ENCODE results near the gene ZBED5.
"Not testable (repeated sequence)": the region's sequence is repeated elsewhere in the genome, so short reads cannot be mapped to it uniquely, and the experiment has no call there.

ZBED5 gene

DNA sequence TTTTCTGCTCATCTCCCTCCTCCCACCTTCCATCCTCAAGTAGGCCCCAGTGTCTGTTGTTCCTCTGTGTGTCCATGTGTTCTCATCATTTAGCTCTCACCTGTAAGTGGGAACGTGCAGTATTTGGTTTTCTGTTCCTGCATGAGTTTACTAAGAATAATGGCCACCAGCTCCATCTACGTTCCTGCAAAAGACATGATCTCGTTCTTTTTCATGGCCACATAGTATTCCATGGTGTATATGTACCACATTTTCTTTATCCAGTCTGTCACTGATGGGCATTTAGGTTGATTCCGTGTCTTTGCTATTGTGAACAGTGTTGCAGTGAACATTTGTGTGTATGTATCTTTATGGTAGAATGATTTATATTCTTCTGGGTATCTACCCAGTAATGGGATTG is 21.0 kb downstream of the ZBED5 start:
- not testable (repeated sequence) for DNase-seq

GRCh38 chr11:10829139-10829538 is 28.7 kb downstream of the ZBED5 start:
- DNase-seq, result no peak

DNA sequence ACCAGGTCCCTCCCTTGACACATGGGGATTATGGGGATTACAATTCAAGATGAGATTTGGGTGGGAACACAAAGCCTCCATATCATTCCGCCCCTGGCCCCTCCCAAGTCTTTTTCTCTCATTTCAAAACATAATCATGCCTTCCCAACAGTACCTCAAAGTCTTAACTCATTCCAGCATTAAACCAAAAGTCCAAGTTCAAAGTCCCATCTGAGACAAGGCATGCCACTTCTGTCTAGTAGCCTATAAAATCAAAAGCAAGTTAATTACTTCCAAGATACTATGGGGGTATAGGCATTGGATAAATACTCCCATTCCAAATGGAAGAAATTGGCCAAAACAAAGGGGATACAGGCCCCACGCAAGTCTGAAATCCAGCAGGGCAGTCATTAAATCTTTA is 29.5 kb downstream of the ZBED5 start:
- no peak for DNase-seq

GRCh38 chr11:10824888-10825287 is 33.0 kb downstream of the ZBED5 start:
- no peak for DNase-seq

DNA sequence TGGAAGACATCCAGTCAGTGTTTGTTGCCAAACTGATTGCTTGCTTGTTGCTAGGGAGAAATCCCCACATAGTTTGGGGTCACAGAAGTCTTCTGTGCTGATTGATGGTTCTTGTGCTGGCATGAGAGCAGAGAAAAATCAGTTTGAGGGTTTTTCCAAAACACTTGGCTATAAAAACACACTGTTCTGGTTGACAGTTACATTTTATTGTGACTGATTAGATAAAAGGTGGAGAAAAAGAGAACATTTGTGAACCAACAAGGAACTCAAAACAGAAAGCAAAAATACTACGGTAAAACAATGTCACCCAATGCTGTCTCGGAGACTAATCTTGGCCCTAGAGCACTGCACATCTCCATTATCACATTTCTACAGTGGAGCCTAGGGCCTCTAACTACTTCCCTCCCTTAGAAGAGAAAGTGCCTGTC is 34.7 kb downstream of the ZBED5 start:
- no peak for DNase-seq

- not testable (repeated sequence) for DNase-seq
These were observed 35.4 kb downstream of the ZBED5 start for GRCh38 chr11:10822491-10822890.

GRCh38 chr11:10818594-10818993 is 39.3 kb downstream of the ZBED5 start:
- DNase-seq, result no peak

DNA sequence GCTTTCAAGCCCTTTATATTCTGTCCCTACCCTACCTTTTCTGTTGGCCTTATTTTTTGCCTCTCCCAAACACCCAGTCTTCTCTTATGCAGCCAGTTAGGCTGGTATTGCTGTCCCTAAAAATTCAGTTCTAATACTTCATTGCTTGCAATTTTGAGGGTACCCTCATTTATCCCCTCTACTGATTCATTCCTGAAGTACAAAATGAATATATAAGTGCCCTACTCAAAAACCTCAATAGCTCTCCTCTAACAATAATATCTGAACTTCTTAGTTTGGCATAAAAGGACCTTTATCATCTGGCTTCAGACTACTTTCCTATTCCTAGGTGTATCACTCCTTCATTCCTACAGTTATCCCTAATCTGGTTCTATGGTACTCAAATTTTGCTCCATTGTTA is 43.9 kb downstream of the ZBED5 start:
- no peak for DNase-seq

- peak; percentile 56 for DNase-seq
These were observed 48.3 kb downstream of the ZBED5 start for GRCh38 chr11:10809373-10810160.

DNA sequence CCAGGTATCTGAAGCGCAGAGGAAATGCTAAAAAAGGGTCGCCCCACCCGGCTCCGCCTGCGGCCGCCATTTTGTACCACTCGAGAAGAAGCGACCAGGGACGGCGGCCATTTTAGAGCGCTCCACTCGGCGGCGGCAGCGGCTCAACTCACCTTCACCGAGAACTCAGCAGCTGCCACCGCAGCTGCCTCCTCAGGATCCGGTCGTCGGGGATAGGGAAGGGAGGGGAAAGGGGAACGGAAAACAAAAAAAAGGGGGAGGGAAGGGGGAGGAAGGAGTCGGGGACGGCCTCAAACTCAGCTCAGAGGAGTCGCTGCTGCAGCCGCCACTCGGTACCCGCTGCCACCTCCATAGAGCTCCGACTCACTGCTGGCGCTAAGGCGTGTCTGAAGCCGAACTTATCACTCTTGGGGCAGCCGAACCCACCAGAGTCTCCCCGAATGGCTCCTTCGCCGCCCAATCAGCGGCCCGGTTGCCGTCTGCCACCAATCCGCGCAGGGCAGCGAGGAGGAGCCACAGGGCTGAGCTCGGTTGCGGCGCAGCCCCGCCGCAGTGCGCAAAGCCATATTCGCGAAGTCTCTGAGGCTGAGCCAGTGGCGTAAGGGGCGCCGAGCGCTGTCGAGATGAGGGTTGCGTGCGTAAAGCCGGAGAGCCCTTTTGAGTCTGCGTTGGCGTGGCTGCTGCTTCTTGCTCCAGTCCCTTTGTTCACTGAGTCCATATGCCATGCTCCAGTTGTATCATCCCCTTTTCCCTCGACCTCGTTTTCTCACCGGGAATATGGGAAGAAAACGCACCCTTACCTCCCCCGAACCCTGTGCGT is 49.1 kb downstream of the ZBED5 start, which contains the start of gene EIF4G2:
TSS of gene EIF4G2 (minus strand) at position 374 of the 820 bp plus-strand sequence.
- DNase-seq, result peak; percentile 98

DNA sequence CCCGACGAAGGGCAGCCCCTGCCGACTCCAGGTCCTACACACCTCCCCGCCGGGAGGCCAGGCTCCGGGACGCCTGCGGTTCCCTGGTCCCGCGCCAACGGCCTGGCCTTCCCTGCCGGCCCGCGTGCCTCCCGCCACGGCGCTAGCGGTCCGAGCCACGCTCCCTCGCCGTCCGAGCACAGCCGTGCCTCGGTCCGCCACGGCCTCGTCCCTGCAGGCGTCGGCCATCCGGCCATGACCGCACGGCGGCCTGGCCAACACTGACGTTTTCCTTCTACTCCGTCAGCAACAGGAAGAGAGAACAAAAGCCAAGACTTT is 49.7 kb downstream of the ZBED5 start:
- no peak for DNase-seq

GRCh38 chr11:10807493-10808234 is 50.2 kb downstream of the ZBED5 start:
- peak; percentile 50 for DNase-seq

DNA sequence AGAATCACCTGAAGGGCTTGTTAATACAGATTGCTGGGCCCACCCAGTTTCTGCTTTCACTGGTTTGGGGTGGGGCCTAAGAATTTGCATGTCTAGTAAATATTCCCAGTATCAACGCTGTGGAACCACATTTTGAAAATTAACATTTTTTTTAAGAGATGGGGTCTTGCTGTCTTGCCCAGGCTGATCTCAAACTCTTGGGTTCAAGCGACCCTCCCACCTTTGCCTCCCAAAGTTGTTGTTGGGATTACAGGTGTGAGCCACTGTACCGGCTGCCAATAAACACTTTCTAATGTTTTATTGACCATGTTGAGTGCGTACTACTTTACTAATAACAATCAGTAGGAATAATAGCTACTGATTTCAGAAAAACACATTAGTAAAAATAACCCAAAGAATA is 51.6 kb downstream of the ZBED5 start:
- no peak for DNase-seq

- DNase-seq, result no peak
These were observed 52.1 kb downstream of the ZBED5 start for GRCh38 chr11:10805741-10806140.

- DNase-seq, result no peak
These were observed 54.2 kb downstream of the ZBED5 start for GRCh38 chr11:10803676-10804075.

All from stimulated activated CD4-positive, alpha-beta T cell treated with anti-CD3 and anti-CD28 coated beads, Interleukin-4, amount 100 ng/mL, for 24 hours (primary cell).